ENCODE results near the gene HSD3B2. TPM values are rescaled to one million over a fixed set of nuclear protein-coding genes. Genes with fewer than 3 reads are reported as not detected.

HSD3B2 gene
- total RNA-seq, 2 experiments from 2014 or later: not detected

Other genes starting within 250 kb of the HSD3B2 start
- gene HAO2, start 46.4 kb upstream of the HSD3B2 start, total RNA-seq: not detected
- not detected for gene HSD3B1, start 92.1 kb downstream of the HSD3B2 start, total RNA-seq
- under 1 TPM; 0.22 to 0.31 TPM for gene ZNF697, start 233.1 kb downstream of the HSD3B2 start, total RNA-seq

Data from activated naive CD8-positive, alpha-beta T cell treated with anti-CD3 and anti-CD28 coated beads, Interleukin-2, amount 10 ng/mL, durations not matched to agents 7 days and 5 days (primary cell).